Measurements from ENCODE around the gene ENPP7.

Gene ENPP7

DNA sequence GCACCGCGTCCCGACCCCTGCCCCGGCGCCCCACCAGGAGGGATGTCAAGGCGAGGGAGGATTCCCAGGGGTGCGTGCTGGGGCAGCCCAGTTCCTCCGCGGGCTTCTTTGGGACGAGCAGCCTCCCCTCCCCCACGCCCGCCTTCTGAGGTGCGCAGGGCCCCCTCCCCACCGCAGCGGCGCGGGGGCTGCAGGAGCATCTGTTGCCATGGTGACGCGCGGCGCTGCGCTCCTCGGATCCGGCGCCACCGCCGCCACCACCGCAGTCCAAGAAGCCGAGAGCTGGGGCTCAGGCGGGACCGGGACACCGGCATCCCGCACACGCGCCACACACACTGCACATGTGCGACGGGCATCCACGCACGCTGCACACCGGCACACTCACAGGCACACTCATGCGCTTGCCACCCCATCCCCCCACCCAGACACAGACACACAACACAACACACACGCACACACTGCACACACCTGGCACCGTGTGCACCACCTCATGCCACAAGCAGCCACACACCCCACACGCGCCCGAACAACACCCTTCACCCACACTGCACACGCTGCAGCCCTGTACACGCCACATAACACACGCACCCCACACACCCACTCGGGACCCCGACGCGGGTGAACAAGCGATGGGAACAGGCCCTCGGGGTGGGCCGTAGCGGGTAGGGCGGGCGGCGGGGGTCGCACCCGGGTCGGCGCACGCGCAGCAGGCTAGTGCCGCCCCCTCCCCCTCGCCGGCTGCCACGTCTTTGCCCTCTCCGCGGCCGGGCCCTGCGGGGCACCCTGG lies 17.0 kb downstream of the ENPP7 start:
- Histone ChIP-seq H3K9me3 (ENCODE audit: insufficient read depth, low read length) (no peaks in the 10 kb centered on the region), H3K4me2 (ENCODE audit: low read depth, low read length, poor library complexity, severe bottlenecking) (no peak overlapping the region), H4K20me1 (ENCODE audit: low read depth, low read length) (no peaks in the 10 kb centered on the region), H3K36me3 (ENCODE audit: low read length) (no peaks in the 10 kb centered on the region), H3K79me2 (ENCODE audit: insufficient read depth, low read length) (no peaks in the 10 kb centered on the region), H3K27me3 (ENCODE audit: low read length) (no peaks in the 10 kb centered on the region), H3K9ac (ENCODE audit: low read length) (no peak overlapping the region), H3K27ac (ENCODE audit: low read depth, low read length) (no peak overlapping the region), H3F3A (ENCODE audit: insufficient read depth) (no peaks in the 10 kb centered on the region), H3K4me3 (ENCODE audit: insufficient read depth, low read length, poor library complexity, severe bottlenecking) (no peak overlapping the region), H2AFZ (ENCODE audit: low read depth, low read length, severe bottlenecking) (no peak overlapping the region), H3K9me2 (replicated peaks; ENCODE audit: insufficient read depth, low read length) (no peaks in the 10 kb centered on the region)
- TF ChIP-seq EZH2phosphoT487 (conservative IDR thresholded peaks at IDR 0.05; ENCODE audit: low read length): no peak
- TF ChIP-seq, protein P1, sequence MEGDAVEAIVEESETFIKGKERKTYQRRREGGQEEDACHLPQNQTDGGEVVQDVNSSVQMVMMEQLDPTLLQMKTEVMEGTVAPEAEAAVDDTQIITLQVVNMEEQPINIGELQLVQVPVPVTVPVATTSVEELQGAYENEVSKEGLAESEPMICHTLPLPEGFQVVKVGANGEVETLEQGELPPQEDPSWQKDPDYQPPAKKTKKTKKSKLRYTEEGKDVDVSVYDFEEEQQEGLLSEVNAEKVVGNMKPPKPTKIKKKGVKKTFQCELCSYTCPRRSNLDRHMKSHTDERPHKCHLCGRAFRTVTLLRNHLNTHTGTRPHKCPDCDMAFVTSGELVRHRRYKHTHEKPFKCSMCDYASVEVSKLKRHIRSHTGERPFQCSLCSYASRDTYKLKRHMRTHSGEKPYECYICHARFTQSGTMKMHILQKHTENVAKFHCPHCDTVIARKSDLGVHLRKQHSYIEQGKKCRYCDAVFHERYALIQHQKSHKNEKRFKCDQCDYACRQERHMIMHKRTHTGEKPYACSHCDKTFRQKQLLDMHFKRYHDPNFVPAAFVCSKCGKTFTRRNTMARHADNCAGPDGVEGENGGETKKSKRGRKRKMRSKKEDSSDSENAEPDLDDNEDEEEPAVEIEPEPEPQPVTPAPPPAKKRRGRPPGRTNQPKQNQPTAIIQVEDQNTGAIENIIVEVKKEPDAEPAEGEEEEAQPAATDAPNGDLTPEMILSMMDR (IDR thresholded peaks at IDR 0.05; ENCODE audit: insufficient read depth, low read length, poor library complexity, severe bottlenecking): no peak

DNA sequence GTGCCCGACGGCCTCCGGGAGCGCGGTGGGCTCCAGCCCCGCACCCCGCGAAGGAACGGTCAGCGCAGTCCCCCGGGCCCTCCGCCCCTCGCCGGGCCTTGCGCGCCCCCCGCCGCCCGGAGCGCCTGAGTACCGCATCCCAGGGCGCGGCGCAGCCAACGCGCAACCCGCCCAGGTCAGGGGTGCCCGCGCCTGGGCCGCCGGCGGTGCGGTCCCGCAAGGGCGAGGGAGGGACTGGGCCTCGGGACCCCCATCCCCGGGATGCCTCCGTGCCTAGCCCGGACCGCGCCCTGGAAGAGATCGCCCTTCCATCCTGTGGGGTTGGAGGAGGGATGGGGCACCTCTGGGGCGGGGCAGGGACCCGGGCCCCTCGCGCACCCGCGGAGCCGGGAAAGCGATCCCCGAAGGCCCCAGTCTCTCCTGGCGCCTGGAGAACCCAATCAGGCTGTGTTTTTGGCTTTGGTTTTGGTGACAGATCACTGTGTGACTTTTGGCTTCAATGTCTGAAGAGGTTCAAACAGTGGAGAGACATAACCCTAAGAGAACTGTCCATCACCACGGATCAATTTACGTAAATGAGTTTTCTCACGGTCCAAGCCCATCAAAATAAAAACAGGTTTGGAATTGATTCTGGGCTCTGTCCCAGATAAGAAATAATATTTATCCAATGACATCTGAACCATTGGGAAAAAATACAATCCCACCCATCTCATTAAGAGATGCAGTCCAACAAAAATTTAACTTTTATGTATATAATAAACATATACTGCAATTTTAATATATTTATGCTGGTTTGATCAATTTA lies 17.8 kb downstream of the ENPP7 start:
- no peak overlapping the region for H3K9ac ChIP-seq (ENCODE audit: low read length)
- TF ChIP-seq, protein P1 (IDR thresholded peaks at IDR 0.05; ENCODE audit: insufficient read depth, low read length, poor library complexity, severe bottlenecking): no peak
- TF ChIP-seq EZH2phosphoT487 (conservative IDR thresholded peaks at IDR 0.05; ENCODE audit: low read length): no peak
- H3K4me2 ChIP-seq (ENCODE audit: low read depth, low read length, poor library complexity, severe bottlenecking): no peak overlapping the region
- no peaks in the 10 kb centered on the region for H3K36me3 ChIP-seq (ENCODE audit: low read length)
- H3F3A ChIP-seq (ENCODE audit: insufficient read depth): no peaks in the 10 kb centered on the region
- no peak overlapping the region for H3K27ac ChIP-seq (ENCODE audit: low read depth, low read length)
- no peaks in the 10 kb centered on the region for H3K9me3 ChIP-seq (ENCODE audit: insufficient read depth, low read length)
- no peak overlapping the region for H2AFZ ChIP-seq (ENCODE audit: low read depth, low read length, severe bottlenecking)
- H3K4me3 ChIP-seq (ENCODE audit: insufficient read depth, low read length, poor library complexity, severe bottlenecking): no peak overlapping the region
- no peaks in the 10 kb centered on the region for H3K27me3 ChIP-seq (ENCODE audit: low read length)
- H4K20me1 ChIP-seq (ENCODE audit: low read depth, low read length): no peaks in the 10 kb centered on the region
- no peaks in the 10 kb centered on the region for H3K9me2 ChIP-seq (replicated peaks; ENCODE audit: insufficient read depth, low read length)
- H3K79me2 ChIP-seq (ENCODE audit: insufficient read depth, low read length): no peaks in the 10 kb centered on the region

DNA sequence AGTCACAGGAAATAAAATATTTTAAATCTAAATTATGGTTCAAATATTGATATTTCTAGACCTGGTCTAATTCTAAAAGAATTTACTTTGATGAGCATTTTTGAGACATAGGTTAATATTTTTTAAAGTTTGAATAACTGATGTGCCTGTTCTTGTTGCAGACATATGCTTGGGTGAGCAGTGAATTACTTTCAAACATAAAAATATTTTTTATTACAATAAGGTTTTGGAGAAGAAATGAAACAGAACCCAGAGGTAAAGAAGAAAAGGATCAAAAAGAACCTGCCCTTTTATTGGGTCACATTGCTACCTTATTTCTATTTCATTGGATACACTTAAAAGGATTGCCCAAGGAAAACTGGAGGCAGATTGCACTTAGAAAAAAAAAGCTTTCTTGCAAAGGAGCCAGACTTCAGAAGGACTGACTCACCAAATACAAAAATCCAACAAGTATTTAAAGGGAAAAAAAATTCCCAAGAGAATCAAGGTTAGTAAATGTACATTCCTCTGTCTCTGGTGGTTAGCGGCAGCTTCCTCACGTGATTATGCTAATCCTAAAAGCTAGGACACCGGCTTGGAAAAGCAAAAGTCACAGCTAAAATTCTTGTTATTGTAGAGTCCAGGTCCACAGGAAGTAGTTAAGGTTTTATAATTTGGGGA lies 18.5 kb downstream of the ENPP7 start:
- Histone ChIP-seq H3K9me2 (replicated peaks; ENCODE audit: insufficient read depth, low read length) (no peaks in the 10 kb centered on the region), H3K9me3 (ENCODE audit: insufficient read depth, low read length) (no peaks in the 10 kb centered on the region), H3K36me3 (ENCODE audit: low read length) (no peaks in the 10 kb centered on the region), H2AFZ (ENCODE audit: low read depth, low read length, severe bottlenecking) (no peak overlapping the region), H3F3A (ENCODE audit: insufficient read depth) (no peaks in the 10 kb centered on the region), H3K27me3 (ENCODE audit: low read length) (no peaks in the 10 kb centered on the region), H3K79me2 (ENCODE audit: insufficient read depth, low read length) (no peaks in the 10 kb centered on the region), H4K20me1 (ENCODE audit: low read depth, low read length) (no peaks in the 10 kb centered on the region), H3K27ac (ENCODE audit: low read depth, low read length) (no peak overlapping the region), H3K9ac (ENCODE audit: low read length) (no peak overlapping the region), H3K4me2 (ENCODE audit: low read depth, low read length, poor library complexity, severe bottlenecking) (no peak overlapping the region), H3K4me3 (ENCODE audit: insufficient read depth, low read length, poor library complexity, severe bottlenecking) (no peak overlapping the region)
- TF ChIP-seq, protein P1 (IDR thresholded peaks at IDR 0.05; ENCODE audit: insufficient read depth, low read length, poor library complexity, severe bottlenecking): no peak
- no peak for TF ChIP-seq EZH2phosphoT487 (conservative IDR thresholded peaks at IDR 0.05; ENCODE audit: low read length)
